CD4-positive, alpha-beta T cell (primary cell): Measurements from ENCODE around the gene ARMH3. TPM values are rescaled to one million over a fixed set of nuclear protein-coding genes. Genes with fewer than 3 reads are reported as not detected.

ENCODE experiments used
- ATAC-seq: fragments of 200-7000 bp; cut with Tn5 transposase; one replicate; pipeline ENCODE4 v1.10.0; 2022; ENCODE audit warnings: mild to moderate bottlenecking; ENCODE audit not compliant: poor library complexity
- CTCF ChIA-PET: fragments of 350-600 bp; sonication (Branson Sonifier 250); formaldehyde crosslinking; loops from one replicate; lab custom pipeline; 2021; ENCODE audit warnings: antibody characterized with exemption, inconsistent platforms; lab: Charles Lee
- POLR2A ChIA-PET: fragments of 350-600 bp; sonication (Branson Sonifier 250); formaldehyde crosslinking; loops from one replicate; lab custom pipeline; 2021; ENCODE audit warnings: antibody characterized with exemption, inconsistent platforms; lab: Charles Lee
- DNase-seq, 14 experiments: peaks; one replicate each; pipeline ENCODE4 v3.0.0-alpha.2; 2013 to 2020; ENCODE audit warnings: mixed read lengths in 2 of 14
- H3K27ac ChIP-seq, 2 donors: one replicate each; pipeline versions ENCODE4 v1.5.1 to v1.7.0; 2013; ENCODE audit warnings: low read length in 2 of 2, low read depth in 1 of 2, mild to moderate bottlenecking in 1 of 2
- H3K27me3 ChIP-seq, 2 experiments: 1 replicate in 1 of 2; 2 replicates in 1 of 2; pipeline versions ENCODE4 v1.6.1 to v1.7.0; 2013; ENCODE audit warnings: low read length in 2 of 2, control low read depth in 1 of 2, mild to moderate bottlenecking in 1 of 2, moderate library complexity in 1 of 2; ENCODE audit not compliant: insufficient read depth in 2 of 2, control insufficient read depth in 1 of 2
- H3K36me3 ChIP-seq: one replicate; pipeline ENCODE4 v1.6.1; 2013; ENCODE audit warnings: low read length, control low read depth; ENCODE audit not compliant: insufficient read depth
- H3K4me1 ChIP-seq: one replicate; pipeline ENCODE4 v1.6.1; 2013; ENCODE audit warnings: low read length, control low read depth; ENCODE audit not compliant: insufficient read depth
- H3K4me3 ChIP-seq: one replicate; pipeline ENCODE4 v1.5.1; 2013; ENCODE audit warnings: mild to moderate bottlenecking, low read length, moderate library complexity
- H3K9me3 ChIP-seq, 2 experiments: 1 replicate in 1 of 2; 2 replicates in 1 of 2; pipeline versions ENCODE4 v1.6.1 to v1.7.0; 2013; ENCODE audit warnings: low read length in 2 of 2, mild to moderate bottlenecking in 2 of 2, control low read depth in 1 of 2, moderate library complexity in 1 of 2; ENCODE audit not compliant: control insufficient read depth in 1 of 2, insufficient read depth in 1 of 2
- H3K27ac Mint-ChIP-seq: one replicate; pipeline ENCODE4 v1.8.0; 2020; ENCODE audit warnings: mixed read lengths
- H3K27me3 Mint-ChIP-seq: one replicate; pipeline ENCODE4 v1.8.0; 2021; ENCODE audit warnings: mixed read lengths
- H3K36me3 Mint-ChIP-seq: one replicate; pipeline ENCODE4 v1.8.0; 2021; ENCODE audit warnings: low read depth, mixed read lengths
- H3K4me1 Mint-ChIP-seq: one replicate; pipeline ENCODE4 v1.8.0; 2021; ENCODE audit warnings: low read depth, mixed read lengths
- H3K4me3 Mint-ChIP-seq: one replicate; pipeline ENCODE4 v1.8.0; 2020; ENCODE audit warnings: mild to moderate bottlenecking, mixed read lengths
- H3K9me3 Mint-ChIP-seq: one replicate; pipeline ENCODE4 v1.8.0; 2020; ENCODE audit warnings: mixed read lengths
- intact Hi-C, 2 experiments: fragments of 100-400 bp; cut with DNase I in 1 of 2; cut with micrococcal nuclease in 1 of 2; formaldehyde crosslinking; loops; one replicate each; pipeline versions ENCODE4 v1.15.1 to v1.9.0; 2023 to 2025; cut with DNase I, micrococcal nuclease
- total RNA-seq, 174 experiments: library from RNA in 2 of 174; stranded (reverse) in 2 of 174; gene quantifications; one replicate each; pipeline ENCODE4 v1.2.3 and lab custom pipeline; 2021 to 2026
- TF ChIP-seq, protein P1 (sequence below): fragments of 200-600 bp; IDR thresholded peaks from one replicate; pipeline ENCODE4 v1.8.0; 2022; ENCODE audit warnings: antibody characterized with exemption, mild to moderate bottlenecking

ARMH3 gene
- total RNA-seq, 2 experiments from 2014 or later, result 17.7 to 18.9 TPM

DNA sequence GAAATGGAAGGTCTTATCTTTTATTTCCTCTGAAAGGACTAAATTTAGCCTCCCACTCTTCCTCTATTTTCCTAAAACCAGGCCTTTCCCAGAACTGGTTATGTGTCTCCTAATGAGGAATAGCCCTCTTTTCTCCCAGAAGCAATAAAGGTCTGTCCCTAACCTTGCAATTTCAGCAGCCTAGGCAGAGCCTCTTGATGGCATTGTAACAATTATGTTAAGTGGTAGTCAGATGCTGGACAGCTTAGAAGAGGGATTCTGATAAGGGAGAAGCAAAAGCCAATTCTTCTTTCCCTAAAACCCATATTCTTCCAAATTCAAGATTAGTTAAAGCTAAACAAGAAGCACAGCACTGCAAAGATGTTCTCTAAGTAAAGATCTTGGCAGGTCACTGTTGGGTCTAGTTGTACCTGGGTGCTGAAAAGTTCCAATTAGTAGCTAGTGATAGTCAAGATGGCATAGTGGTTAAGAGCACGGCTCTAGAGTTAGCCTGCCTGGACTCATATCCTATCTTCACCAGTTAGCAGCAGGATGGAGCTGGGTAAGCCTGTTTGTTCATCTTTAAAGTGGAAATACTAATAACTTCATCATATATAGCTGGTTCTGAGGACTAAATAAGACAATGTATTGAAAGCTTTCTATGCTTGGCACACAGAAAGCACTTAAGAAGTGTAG is 198.0 kb downstream of the ARMH3 start:
- Mint-ChIP-seq H3K27me3 (no peaks in the 10 kb centered on the region), H3K36me3 (peaks cover 52% of the 10 kb centered on the region), H3K9me3 (peaks cover 5% of the 10 kb centered on the region), H3K4me1 (peaks cover 4% of the 10 kb centered on the region), H3K4me3 (no peak overlapping the region), H3K27ac (no peak overlapping the region)
- H3K27ac ChIP-seq, result no peak overlapping the region
- DNase-seq (no peak), ATAC-seq (no peak)
- peaks cover 3% of the 10 kb centered on the region for H3K4me1 ChIP-seq
- H3K9me3 ChIP-seq, result peaks cover 0 to 4% of the 10 kb centered on the region in 2 experiments
- ChIA-PET POLR2A (interaction anchor here (1.0 kb wide), 1 partner anchor 17 kb away, joined by 3 read pairs; no protein-coding TSS in a partner anchor), CTCF (interaction anchor here (0.6 kb wide), 1 partner anchor 11 kb away, joined by 3 read pairs; no protein-coding TSS in a partner anchor)
- peaks cover 3% of the 10 kb centered on the region for H3K36me3 ChIP-seq
- TF ChIP-seq, protein P1, sequence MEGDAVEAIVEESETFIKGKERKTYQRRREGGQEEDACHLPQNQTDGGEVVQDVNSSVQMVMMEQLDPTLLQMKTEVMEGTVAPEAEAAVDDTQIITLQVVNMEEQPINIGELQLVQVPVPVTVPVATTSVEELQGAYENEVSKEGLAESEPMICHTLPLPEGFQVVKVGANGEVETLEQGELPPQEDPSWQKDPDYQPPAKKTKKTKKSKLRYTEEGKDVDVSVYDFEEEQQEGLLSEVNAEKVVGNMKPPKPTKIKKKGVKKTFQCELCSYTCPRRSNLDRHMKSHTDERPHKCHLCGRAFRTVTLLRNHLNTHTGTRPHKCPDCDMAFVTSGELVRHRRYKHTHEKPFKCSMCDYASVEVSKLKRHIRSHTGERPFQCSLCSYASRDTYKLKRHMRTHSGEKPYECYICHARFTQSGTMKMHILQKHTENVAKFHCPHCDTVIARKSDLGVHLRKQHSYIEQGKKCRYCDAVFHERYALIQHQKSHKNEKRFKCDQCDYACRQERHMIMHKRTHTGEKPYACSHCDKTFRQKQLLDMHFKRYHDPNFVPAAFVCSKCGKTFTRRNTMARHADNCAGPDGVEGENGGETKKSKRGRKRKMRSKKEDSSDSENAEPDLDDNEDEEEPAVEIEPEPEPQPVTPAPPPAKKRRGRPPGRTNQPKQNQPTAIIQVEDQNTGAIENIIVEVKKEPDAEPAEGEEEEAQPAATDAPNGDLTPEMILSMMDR, result no peak
- H3K27me3 ChIP-seq, result no peaks in the 10 kb centered on the region
- H3K4me3 ChIP-seq, result no peak overlapping the region
- intact Hi-C loops, result no loop called here

DNA sequence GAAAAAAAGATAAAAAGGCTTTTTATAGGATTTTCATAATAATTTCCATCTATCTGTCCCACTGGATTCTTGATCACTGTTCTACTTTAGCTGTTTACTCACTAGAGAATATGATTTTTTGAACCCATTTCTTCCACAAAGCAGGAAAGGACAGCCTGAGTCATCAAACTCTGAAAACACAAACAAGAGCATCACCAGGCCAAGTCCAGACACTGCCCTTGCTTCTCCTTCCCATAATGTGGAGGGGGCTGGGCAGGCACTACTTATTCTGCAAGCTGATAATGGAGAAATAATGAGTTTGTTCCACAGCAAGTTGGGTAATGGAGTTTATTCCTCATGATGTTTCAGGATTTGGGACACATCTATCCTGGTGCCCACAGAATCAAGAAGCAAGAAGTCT is 199.3 kb downstream of the ARMH3 start:
- DNase-seq (no peak), ATAC-seq (no peak)
- peaks cover 0 to 4% of the 10 kb centered on the region in 2 experiments for H3K9me3 ChIP-seq
- H3K4me1 ChIP-seq, result peaks cover 3% of the 10 kb centered on the region
- H3K27me3 Mint-ChIP-seq, result no peaks in the 10 kb centered on the region
- H3K27ac Mint-ChIP-seq, result no peak overlapping the region
- H3K27ac ChIP-seq, result no peak overlapping the region
- CTCF ChIA-PET, result interaction anchor here (1.4 kb wide), 1 partner anchor 16 kb away, joined by 5 read pairs; no protein-coding TSS in a partner anchor
- peaks cover 4% of the 10 kb centered on the region for H3K4me1 Mint-ChIP-seq
- TF ChIP-seq, protein P1, result no peak
- no peak overlapping the region for H3K4me3 ChIP-seq
- H3K9me3 Mint-ChIP-seq, result peaks cover 5% of the 10 kb centered on the region
- H3K36me3 ChIP-seq, result peaks cover 4% of the 10 kb centered on the region
- H3K27me3 ChIP-seq, result no peaks in the 10 kb centered on the region
- H3K36me3 Mint-ChIP-seq, result peaks cover 41% of the 10 kb centered on the region
- POLR2A ChIA-PET, result interaction anchor here (1.0 kb wide), 1 partner anchor 16 kb away, joined by 3 read pairs; no protein-coding TSS in a partner anchor
- H3K4me3 Mint-ChIP-seq, result no peak overlapping the region
- intact Hi-C loops, result no loop called here

DNA sequence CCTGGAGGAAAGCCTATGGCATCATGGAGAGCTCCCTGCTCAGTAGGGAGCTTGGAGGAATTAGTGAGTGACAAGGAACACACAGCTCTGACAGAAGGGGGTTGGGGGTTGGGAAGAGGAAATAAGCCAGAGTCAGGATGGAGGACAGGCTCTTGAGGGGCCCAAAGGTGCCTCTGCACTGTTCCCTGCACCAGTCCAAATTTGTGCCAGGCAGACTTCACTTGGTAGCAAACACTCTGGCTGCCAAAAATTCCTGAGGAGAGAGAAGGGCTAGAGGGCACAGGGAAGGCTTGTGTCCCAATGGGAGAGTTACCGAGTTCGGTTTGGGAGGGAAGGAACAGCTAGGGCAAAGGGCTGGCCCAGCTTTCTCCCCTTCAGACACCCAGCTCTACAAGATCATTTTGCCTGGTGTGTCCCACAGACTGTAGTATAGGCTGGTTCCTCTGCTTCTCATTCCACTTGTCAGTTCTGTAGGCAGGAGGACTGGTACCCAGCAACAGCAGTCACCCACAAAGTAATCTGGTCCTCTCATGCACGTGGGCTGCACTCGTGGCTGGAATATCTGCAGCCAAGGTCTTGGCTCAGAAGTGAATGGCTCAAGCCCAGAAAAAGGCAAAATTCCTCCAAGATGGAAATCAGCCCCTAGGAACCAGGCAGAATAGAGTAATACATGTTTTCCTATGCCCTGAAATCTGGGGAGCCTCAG is 204.4 kb downstream of the ARMH3 start:
- TF ChIP-seq, protein P1, result no peak
- no peaks in the 10 kb centered on the region for H3K27me3 Mint-ChIP-seq
- no peaks in the 10 kb centered on the region for H3K4me1 Mint-ChIP-seq
- intact Hi-C loops, result no loop called here
- peaks cover 38% of the 10 kb centered on the region for H3K36me3 Mint-ChIP-seq
- ChIA-PET CTCF (no interaction called here), POLR2A (interaction anchor here (1.2 kb wide), 1 partner anchor 10 kb away, joined by 4 read pairs; no protein-coding TSS in a partner anchor)
- DNase-seq, result no peak
- no peaks in the 10 kb centered on the region for H3K9me3 ChIP-seq
- H3K4me1 ChIP-seq, result no peaks in the 10 kb centered on the region
- H3K27ac Mint-ChIP-seq, result no peak overlapping the region
- H3K27me3 ChIP-seq, result no peaks in the 10 kb centered on the region
- ATAC-seq, result no peak
- H3K27ac ChIP-seq, result no peak overlapping the region
- H3K9me3 Mint-ChIP-seq, result no peaks in the 10 kb centered on the region
- H3K4me3 Mint-ChIP-seq, result no peak overlapping the region
- peaks cover 36% of the 10 kb centered on the region for H3K36me3 ChIP-seq
- no peak overlapping the region for H3K4me3 ChIP-seq
